Uterus (tissue), 4 donors: ENCODE data around the gene LRRC7. TPM values are rescaled to one million over a fixed set of nuclear protein-coding genes. Genes with fewer than 3 reads are reported as not detected.

Experiments used
- DNase-seq, 2 donors: peaks; one replicate each; pipeline ENCODE4 v3.0.0-alpha.2; 2019 to 2020
- H3K27ac ChIP-seq, 2 donors: fragments of 200-600 bp; sonication (generic); 1 replicate in 1 of 2; 2 replicates in 1 of 2; pipeline ENCODE4 v1.5.1; 2016 to 2018
- H3K27me3 ChIP-seq, 2 donors: fragments of 200-600 bp; sonication (generic); one replicate each; pipeline ENCODE4 v1.5.1; 2018 to 2019; ENCODE audit warnings: control low read depth in 1 of 2
- H3K36me3 ChIP-seq, 2 donors: fragments of 200-600 bp; sonication (generic); one replicate each; pipeline ENCODE4 v1.5.1; 2019; ENCODE audit warnings: control low read depth in 1 of 2
- H3K4me1 ChIP-seq, 2 donors: fragments of 200-600 bp; sonication (generic); one replicate each; pipeline ENCODE4 v1.5.1; 2018 to 2019; ENCODE audit warnings: control low read depth in 1 of 2
- H3K4me3 ChIP-seq, 2 donors: fragments of 200-600 bp; sonication (generic); 1 replicate in 1 of 2; 2 replicates in 1 of 2; pipeline ENCODE4 v1.5.1; 2018 to 2019; ENCODE audit warnings: mild to moderate bottlenecking in 1 of 2
- H3K9me3 ChIP-seq, 2 donors: fragments of 200-600 bp; sonication (generic); one replicate each; pipeline ENCODE4 v1.5.1; 2019; ENCODE audit warnings: control low read depth in 1 of 2
- POLR2A ChIP-seq, 2 donors: fragments of 450-650 bp; IDR thresholded peaks; one replicate each; pipeline ENCODE4 v1.6.1; 2016; ENCODE audit warnings: antibody characterized with exemption in 2 of 2, mild to moderate bottlenecking in 1 of 2, moderate library complexity in 1 of 2
- intact Hi-C: fragments of 100-400 bp; cut with DNase I; formaldehyde crosslinking; loops from one replicate; pipeline ENCODE4 v1.15.1; 2023; ENCODE audit warnings: low total_unique reads
- total RNA-seq, 4 donors: library from RNA; depleted of rRNA in 3 of 4; stranded (reverse); fragments of >200 nt in 3 of 4; gene quantifications; one replicate each; pipeline versions ENCODE4 v1.1.0 to v1.2.4, GENCODE V29; 2014 to 2023
- TF ChIP-seq, protein P1 (sequence below), 4 experiments: fragments of 200-600 bp in 2 of 4; fragments of 450-650 bp in 2 of 4; sonication (generic) in 2 of 4; IDR thresholded peaks; one replicate each; pipeline ENCODE4 v1.5.1; 2016 to 2019; ENCODE audit warnings: antibody characterized with exemption in 4 of 4, mild to moderate bottlenecking in 2 of 4, moderate library complexity in 1 of 4
- donor health status: DM: yes; HTN: yes; CAD: no.

Gene LRRC7
- total RNA-seq, 4 donors from 2014 or later, result 1.5 to 12.0 TPM; not detected in 2

- no peaks in the 10 kb centered on the region for H3K4me1 ChIP-seq
- TF ChIP-seq, protein P1, sequence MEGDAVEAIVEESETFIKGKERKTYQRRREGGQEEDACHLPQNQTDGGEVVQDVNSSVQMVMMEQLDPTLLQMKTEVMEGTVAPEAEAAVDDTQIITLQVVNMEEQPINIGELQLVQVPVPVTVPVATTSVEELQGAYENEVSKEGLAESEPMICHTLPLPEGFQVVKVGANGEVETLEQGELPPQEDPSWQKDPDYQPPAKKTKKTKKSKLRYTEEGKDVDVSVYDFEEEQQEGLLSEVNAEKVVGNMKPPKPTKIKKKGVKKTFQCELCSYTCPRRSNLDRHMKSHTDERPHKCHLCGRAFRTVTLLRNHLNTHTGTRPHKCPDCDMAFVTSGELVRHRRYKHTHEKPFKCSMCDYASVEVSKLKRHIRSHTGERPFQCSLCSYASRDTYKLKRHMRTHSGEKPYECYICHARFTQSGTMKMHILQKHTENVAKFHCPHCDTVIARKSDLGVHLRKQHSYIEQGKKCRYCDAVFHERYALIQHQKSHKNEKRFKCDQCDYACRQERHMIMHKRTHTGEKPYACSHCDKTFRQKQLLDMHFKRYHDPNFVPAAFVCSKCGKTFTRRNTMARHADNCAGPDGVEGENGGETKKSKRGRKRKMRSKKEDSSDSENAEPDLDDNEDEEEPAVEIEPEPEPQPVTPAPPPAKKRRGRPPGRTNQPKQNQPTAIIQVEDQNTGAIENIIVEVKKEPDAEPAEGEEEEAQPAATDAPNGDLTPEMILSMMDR (IDR thresholded peaks at IDR 0.05), result no peak
- no peak for TF ChIP-seq POLR2A (IDR thresholded peaks at IDR 0.05)
- intact Hi-C loops, result no loop called here
- no peaks in the 10 kb centered on the region for H3K9me3 ChIP-seq
- H3K27ac ChIP-seq, result no peak overlapping the region
- H3K36me3 ChIP-seq, result no peaks in the 10 kb centered on the region
- H3K27me3 ChIP-seq, result no peaks in the 10 kb centered on the region
- DNase-seq, result no peak
- no peak overlapping the region for H3K4me3 ChIP-seq
These were observed 582.7 kb downstream of the LRRC7 start for GRCh38 chr1:70150444-70150843.

GRCh38 chr1:70153739-70154138, 586.0 kb downstream of the LRRC7 start:
- no peak overlapping the region for H3K4me3 ChIP-seq
- no peaks in the 10 kb centered on the region for H3K36me3 ChIP-seq
- no peak for DNase-seq
- H3K27me3 ChIP-seq, result no peaks in the 10 kb centered on the region
- H3K9me3 ChIP-seq, result no peaks in the 10 kb centered on the region
- no peak overlapping the region for H3K27ac ChIP-seq
- TF ChIP-seq, protein P1 (IDR thresholded peaks at IDR 0.05), result no peak
- no peak for TF ChIP-seq POLR2A (IDR thresholded peaks at IDR 0.05)
- H3K4me1 ChIP-seq, result no peaks in the 10 kb centered on the region
- intact Hi-C loops, result no loop called here

GRCh38 chr1:70156529-70157120, 588.9 kb downstream of the LRRC7 start:
- DNase-seq, result no peak
- TF ChIP-seq POLR2A (IDR thresholded peaks at IDR 0.05), result no peak
- TF ChIP-seq, protein P1 (IDR thresholded peaks at IDR 0.05), result no peak
- Histone ChIP-seq H3K4me3 (no peak overlapping the region), H3K9me3 (no peaks in the 10 kb centered on the region), H3K27me3 (no peaks in the 10 kb centered on the region), H3K27ac (no peak overlapping the region), H3K36me3 (no peaks in the 10 kb centered on the region), H3K4me1 (no peaks in the 10 kb centered on the region)
- intact Hi-C loops, result no loop called here

DNA sequence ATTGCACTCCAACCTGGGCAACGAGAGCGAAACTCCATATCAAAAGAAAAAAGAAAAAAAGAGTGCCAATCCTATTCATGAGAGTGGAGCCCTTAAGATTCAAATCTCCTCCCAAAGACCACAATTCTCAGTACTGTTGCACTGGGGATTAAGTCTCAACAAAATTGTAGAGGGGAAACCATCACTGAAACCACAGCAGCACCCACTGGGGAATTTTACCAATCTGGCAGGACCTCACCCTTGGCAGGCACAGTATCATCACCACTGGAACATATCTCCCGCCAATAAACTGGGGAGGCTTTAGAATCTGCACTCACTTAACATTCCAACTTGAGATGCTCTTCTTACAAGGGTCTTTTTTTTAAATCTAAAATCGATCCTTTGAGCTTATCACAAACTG, 596.6 kb downstream of the LRRC7 start:
- H3K9me3 ChIP-seq, result no peaks in the 10 kb centered on the region
- no peak for TF ChIP-seq POLR2A (IDR thresholded peaks at IDR 0.05)
- TF ChIP-seq, protein P1 (IDR thresholded peaks at IDR 0.05), result no peak
- H3K4me3 ChIP-seq, result no peak overlapping the region
- no peak overlapping the region for H3K27ac ChIP-seq
- H3K36me3 ChIP-seq, result no peaks in the 10 kb centered on the region
- no peak for DNase-seq
- intact Hi-C loops, result no loop called here
- no peaks in the 10 kb centered on the region for H3K4me1 ChIP-seq
- no peaks in the 10 kb centered on the region for H3K27me3 ChIP-seq

GRCh38 chr1:70168283-70168682, 600.6 kb downstream of the LRRC7 start:
- Histone ChIP-seq H3K36me3 (no peaks in the 10 kb centered on the region), H3K27me3 (no peaks in the 10 kb centered on the region), H3K27ac (no peak overlapping the region), H3K9me3 (no peaks in the 10 kb centered on the region), H3K4me3 (no peak overlapping the region), H3K4me1 (no peaks in the 10 kb centered on the region)
- intact Hi-C loops, result no loop called here
- no peak for DNase-seq
- TF ChIP-seq, protein P1 (IDR thresholded peaks at IDR 0.05), result no peak
- no peak for TF ChIP-seq POLR2A (IDR thresholded peaks at IDR 0.05)
